K562 (cell line): ENCODE measurements around the gene PYY. TPM values are rescaled to one million over a fixed set of nuclear protein-coding genes. Genes with fewer than 3 reads are reported as not detected.

ENCODE experiments used
- BCL6 ChIP-seq: fragments of 250-450 bp; sonication (Bioruptor Pico); IDR thresholded peaks from 2 replicates; pipeline ENCODE4 v1.4.0; 2020
- ILK ChIP-seq: fragments of 450-650 bp; IDR thresholded peaks from 2 replicates; pipeline ENCODE4 v1.6.1; 2016; ENCODE audit warnings: missing genetic modification characterization, low read depth, mild to moderate bottlenecking, missing compliant biosample characterization, moderate library complexity, borderline replicate concordance
- KDM1A ChIP-seq, 2 experiments: fragments of 450-650 bp; IDR thresholded peaks; 2 replicates each; pipeline ENCODE4 v1.6.1; 2016; ENCODE audit warnings: mild to moderate bottlenecking in 2 of 2
- MCM2 ChIP-seq: fragments of 450-650 bp; IDR thresholded peaks from 2 replicates; pipeline ENCODE4 v1.6.1; 2017; ENCODE audit warnings: low read depth, mild to moderate bottlenecking
- PPARD ChIP-seq: fragments of 250-450 bp; sonication (Bioruptor Pico); IDR thresholded peaks from 2 replicates; pipeline ENCODE4 v1.8.0; 2022; ENCODE audit warnings: inconsistent platforms, mild to moderate bottlenecking, moderate library complexity
- SIN3A ChIP-seq, 2 experiments: fragments of 150-350 bp in 1 of 2; IDR thresholded peaks; 2 replicates each; pipeline ENCODE4 v1.6.1; 2011 to 2016; ENCODE audit warnings: borderline replicate concordance in 2 of 2, low read depth in 2 of 2, low read length in 2 of 2, mild to moderate bottlenecking in 2 of 2, moderate library complexity in 2 of 2; ENCODE audit not compliant: control insufficient read depth in 1 of 2
- TCF7L2 ChIP-seq: fragments of 150-350 bp; IDR thresholded peaks from 2 replicates; pipeline ENCODE4 v1.6.1; 2016; ENCODE audit warnings: low read depth, mild to moderate bottlenecking, low read length, moderate library complexity
- ZNF408 ChIP-seq: fragments of 250-450 bp; sonication (Bioruptor Pico); IDR thresholded peaks from 2 replicates; pipeline ENCODE4 v1.4.0; 2020; ENCODE audit warnings: low read depth, mild to moderate bottlenecking, moderate library complexity
- polyA plus RNA-seq, 8 experiments: library from polyadenylated mRNA; depleted of rRNA in 4 of 8; stranded (reverse) in 5 of 8; unstranded in 3 of 8; fragments of >200 nt; fragmentation: Nextera tagmentation in 2 of 8; fragmentation: Illumina TruSeq in 1 of 8; extraction: Ambion mirVana in 2 of 8; extraction: Trizol in 1 of 8; gene quantifications; 2 replicates each; pipeline versions ENCODE4 v1.2.1 to v1.2.3, GENCODE V29; 2011 to 2014; ENCODE audit warnings: inconsistent platforms in 1 of 8, missing spikeins in 1 of 8
- total RNA-seq, 7 experiments: library from RNA; depleted of rRNA in 6 of 7; stranded (reverse); fragments of >200 nt in 6 of 7; fragmentation: Illumina TruSeq in 2 of 7; extraction: Trizol in 2 of 7; gene quantifications; 2 replicates each; pipeline versions ENCODE4 v1.2.1 to v1.2.3, GENCODE V29; 2011 to 2021; ENCODE audit warnings: low replicate concordance in 1 of 7
- TF ChIP-seq, protein P1 (sequence below): fragments of 450-650 bp; formaldehyde crosslinking; IDR thresholded peaks from 2 replicates; pipeline ENCODE4 v1.4.0; 2020; ENCODE audit warnings: mild to moderate bottlenecking, moderate library complexity
- TF ChIP-seq, protein P2 (sequence below): fragments of 250-450 bp; sonication (Bioruptor Pico); IDR thresholded peaks from 2 replicates; pipeline ENCODE4 v1.8.0; 2022; ENCODE audit warnings: moderate library complexity, mild to moderate bottlenecking, inconsistent platforms
- TF ChIP-seq, protein P3 (sequence below): IDR thresholded peaks from 2 replicates; pipeline ENCODE4 v1.6.1; 2011; ENCODE audit not compliant: insufficient read length; ENCODE audit errors: extremely low read depth

The PYY gene
- total and polyA plus RNA-seq, 9 of the 15 experiments (the other 6 are each of a cell fraction or from before 2014, with no cell fraction given): not detected

DNA sequence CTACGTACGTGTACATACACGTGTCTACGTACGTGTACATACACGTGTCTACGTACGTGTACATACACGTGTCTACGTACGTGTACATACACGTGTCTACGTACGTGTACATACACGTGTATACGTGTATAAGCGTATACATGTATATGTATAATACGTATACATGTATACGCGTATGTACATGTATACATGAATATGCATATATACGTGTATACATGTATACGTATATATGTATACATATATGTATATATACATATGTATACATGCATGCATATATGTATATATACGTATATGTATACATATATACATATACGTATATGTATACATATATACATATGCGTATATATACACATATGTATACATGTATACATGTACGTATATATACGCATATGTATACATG, 22.2 kb upstream of the PYY start (continued):
- TF ChIP-seq TCF7L2 (no peak), SIN3A (IDR thresholded peaks at IDR 0.05; ENCODE audit: borderline replicate concordance in 2 of 2, control insufficient read depth in 1 of 2, low read depth in 2 of 2, low read length in 2 of 2) (no peak), ZNF408 (CRISPR knock-in tag) (peak; percentile 90), BCL6 (no peak), MCM2 (no peak), KDM1A (IDR thresholded peaks at IDR 0.05) (0 out of 4 replicates have a peak, but pooled peaks of 1 of the 2 experiments have one; percentile 17), ILK (tag) (no peak), PPARD (CRISPR knock-in tag) (0 out of 2 replicates have a peak, but pooled peaks have one; percentile 26)
- TF ChIP-seq, protein P1, sequence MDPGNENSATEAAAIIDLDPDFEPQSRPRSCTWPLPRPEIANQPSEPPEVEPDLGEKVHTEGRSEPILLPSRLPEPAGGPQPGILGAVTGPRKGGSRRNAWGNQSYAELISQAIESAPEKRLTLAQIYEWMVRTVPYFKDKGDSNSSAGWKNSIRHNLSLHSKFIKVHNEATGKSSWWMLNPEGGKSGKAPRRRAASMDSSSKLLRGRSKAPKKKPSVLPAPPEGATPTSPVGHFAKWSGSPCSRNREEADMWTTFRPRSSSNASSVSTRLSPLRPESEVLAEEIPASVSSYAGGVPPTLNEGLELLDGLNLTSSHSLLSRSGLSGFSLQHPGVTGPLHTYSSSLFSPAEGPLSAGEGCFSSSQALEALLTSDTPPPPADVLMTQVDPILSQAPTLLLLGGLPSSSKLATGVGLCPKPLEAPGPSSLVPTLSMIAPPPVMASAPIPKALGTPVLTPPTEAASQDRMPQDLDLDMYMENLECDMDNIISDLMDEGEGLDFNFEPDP (CRISPR knock-in tag): no peak
- TF ChIP-seq, protein P2, sequence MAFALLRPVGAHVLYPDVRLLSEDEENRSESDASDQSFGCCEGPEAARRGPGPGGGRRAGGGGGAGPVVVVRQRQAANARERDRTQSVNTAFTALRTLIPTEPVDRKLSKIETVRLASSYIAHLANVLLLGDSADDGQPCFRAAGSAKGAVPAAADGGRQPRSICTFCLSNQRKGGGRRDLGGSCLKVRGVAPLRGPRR (CRISPR knock-in tag): peak; percentile 10; the same call in 1 of the 2 replicates
- TF ChIP-seq, protein P3, sequence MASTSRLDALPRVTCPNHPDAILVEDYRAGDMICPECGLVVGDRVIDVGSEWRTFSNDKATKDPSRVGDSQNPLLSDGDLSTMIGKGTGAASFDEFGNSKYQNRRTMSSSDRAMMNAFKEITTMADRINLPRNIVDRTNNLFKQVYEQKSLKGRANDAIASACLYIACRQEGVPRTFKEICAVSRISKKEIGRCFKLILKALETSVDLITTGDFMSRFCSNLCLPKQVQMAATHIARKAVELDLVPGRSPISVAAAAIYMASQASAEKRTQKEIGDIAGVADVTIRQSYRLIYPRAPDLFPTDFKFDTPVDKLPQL: no peak
- TF ChIP-seq, all 486 proteins: peak for 12
